ENCODE results near the gene MN1.

Gene MN1

DNA sequence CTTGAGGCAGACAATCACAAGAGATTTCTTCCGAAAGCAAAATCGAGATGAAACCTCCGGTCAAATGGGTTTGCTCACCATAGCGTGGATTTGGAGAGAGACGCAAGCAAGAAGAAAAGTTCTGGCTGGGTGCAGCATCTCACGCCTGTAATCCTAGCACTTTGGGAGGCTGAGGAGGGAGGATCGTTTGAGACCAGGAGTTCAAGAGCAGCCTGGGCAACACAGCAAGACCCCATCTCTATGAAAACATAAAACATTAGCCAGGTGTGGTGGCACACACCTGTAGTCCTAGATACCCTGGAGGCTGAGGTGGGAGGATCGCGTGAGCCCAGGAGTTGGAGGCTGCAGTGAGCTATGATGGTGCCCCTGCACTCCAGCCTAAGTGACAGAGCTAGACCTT lies 24.4 kb downstream of the MN1 start:
- Histone ChIP-seq H3K4me3 (ENCODE audit: low read depth, low read length) (no peak overlapping the region), H3K36me3 (replicated peaks) (no peaks in the 10 kb centered on the region), H3K27me3 (replicated peaks) (no peaks in the 10 kb centered on the region), H3K27ac (no peak overlapping the region)
- in situ Hi-C loops (cut with HindIII; ENCODE audit: low pct_ligation_motif_present, low sequenced_read_pairs), result no loop called here
- DNase-seq, result no peak
- TF ChIP-seq, protein P1, sequence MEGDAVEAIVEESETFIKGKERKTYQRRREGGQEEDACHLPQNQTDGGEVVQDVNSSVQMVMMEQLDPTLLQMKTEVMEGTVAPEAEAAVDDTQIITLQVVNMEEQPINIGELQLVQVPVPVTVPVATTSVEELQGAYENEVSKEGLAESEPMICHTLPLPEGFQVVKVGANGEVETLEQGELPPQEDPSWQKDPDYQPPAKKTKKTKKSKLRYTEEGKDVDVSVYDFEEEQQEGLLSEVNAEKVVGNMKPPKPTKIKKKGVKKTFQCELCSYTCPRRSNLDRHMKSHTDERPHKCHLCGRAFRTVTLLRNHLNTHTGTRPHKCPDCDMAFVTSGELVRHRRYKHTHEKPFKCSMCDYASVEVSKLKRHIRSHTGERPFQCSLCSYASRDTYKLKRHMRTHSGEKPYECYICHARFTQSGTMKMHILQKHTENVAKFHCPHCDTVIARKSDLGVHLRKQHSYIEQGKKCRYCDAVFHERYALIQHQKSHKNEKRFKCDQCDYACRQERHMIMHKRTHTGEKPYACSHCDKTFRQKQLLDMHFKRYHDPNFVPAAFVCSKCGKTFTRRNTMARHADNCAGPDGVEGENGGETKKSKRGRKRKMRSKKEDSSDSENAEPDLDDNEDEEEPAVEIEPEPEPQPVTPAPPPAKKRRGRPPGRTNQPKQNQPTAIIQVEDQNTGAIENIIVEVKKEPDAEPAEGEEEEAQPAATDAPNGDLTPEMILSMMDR (IDR thresholded peaks at IDR 0.05; ENCODE audit: low read depth, low read length, missing control alignments), result no peak

DNA sequence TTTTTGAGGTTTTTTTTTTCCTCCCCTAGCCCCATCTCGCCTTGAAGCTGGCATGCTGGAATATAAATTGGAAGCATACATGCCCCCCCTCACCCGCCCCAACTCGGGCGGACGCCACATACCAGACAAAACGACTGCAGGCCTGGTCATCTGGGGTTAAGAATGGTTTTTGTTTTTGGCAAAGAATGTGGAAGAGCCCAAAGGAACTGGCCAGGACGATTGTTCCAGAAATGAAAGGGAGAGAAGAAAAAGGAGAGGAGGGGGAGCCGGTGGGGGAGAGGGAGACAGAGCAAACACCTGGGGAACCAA lies 25.0 kb downstream of the MN1 start:
- H3K27me3 ChIP-seq (replicated peaks), result no peaks in the 10 kb centered on the region
- DNase-seq, result no peak
- no peak overlapping the region for H3K4me3 ChIP-seq (ENCODE audit: low read depth, low read length)
- in situ Hi-C loops (cut with HindIII; ENCODE audit: low pct_ligation_motif_present, low sequenced_read_pairs), result no loop called here
- no peaks in the 10 kb centered on the region for H3K36me3 ChIP-seq (replicated peaks)
- no peak overlapping the region for H3K27ac ChIP-seq
- TF ChIP-seq, protein P1 (IDR thresholded peaks at IDR 0.05; ENCODE audit: low read depth, low read length, missing control alignments), result no peak

DNA sequence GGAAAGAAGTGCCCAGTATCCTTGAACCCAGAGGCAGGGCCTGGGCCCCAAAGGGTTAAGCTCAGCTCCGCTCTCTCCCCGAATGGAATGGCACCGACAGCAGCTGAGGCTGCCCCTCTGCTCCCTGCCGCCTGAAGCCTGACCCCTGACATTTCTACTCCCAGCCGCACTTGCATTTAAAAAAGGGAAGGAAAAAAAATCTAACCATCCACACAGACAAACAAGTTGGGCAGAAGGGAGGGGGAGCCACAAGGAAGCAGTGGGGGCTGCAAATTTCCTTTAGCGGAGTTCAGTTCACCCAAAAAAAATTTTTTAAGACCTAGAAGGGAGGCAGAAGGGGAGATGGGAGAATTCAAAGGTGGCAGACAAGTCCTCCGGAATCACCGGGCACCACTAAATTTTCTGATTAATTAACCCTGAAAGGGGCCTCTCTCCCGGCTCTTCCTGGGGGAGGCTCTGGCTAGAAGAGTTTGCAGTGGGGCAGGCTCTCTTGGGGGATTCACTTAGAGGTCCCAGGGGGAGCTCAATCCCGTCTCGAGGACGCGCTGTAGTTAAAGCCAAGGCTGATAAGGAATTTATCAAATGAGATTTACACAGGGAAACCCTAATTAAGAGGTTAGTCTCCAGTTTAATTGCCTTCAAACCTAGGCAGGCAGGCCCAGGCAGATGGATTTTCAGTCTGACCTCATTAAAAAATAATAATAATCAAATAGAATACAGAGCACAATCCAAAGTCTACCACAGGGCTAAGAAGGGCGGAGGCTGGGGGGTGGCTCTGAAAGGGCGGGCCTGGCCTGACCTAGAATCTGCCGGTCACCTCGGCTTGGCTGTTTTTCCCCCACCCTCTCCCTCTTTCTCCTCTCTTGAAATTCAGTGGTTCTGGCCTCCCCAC lies 25.6 kb downstream of the MN1 start:
- TF ChIP-seq, protein P1 (IDR thresholded peaks at IDR 0.05; ENCODE audit: low read depth, low read length, missing control alignments), result no peak
- Histone ChIP-seq H3K27me3 (replicated peaks) (no peaks in the 10 kb centered on the region), H3K4me3 (ENCODE audit: low read depth, low read length) (no peak overlapping the region), H3K27ac (no peak overlapping the region), H3K36me3 (replicated peaks) (no peaks in the 10 kb centered on the region)
- in situ Hi-C loops (cut with HindIII; ENCODE audit: low pct_ligation_motif_present, low sequenced_read_pairs), result no loop called here
- no peak for DNase-seq

DNA sequence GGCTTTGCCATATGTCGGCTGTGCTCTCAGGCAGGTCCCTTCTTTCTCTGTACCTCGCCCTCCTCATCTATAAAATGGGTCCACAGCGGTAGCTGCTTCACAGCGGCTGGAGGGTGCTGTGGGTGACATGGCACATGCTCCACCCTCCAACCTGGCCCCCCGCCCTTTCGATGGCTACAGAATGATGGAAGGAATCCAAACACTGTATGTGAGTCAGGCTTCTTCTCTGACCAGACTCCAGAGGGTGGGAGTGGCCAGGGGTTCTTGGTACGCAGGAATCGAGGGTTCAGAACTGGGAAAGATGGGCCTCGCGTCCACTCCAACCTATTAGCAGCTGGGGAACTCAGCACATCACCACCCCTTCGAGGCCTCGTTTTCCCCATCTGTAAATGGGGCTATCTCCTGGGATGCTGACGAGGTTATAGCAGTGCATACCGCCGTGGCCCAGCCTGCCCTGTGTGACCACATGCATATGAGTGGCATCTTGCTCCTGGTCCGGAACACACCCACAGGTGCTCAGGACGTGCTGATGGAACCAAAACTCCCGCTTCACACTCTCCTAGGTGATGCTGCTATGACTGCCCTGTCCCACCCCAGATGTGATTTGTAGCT lies 26.4 kb downstream of the MN1 start:
- H3K27me3 ChIP-seq (replicated peaks), result no peaks in the 10 kb centered on the region
- H3K27ac ChIP-seq, result no peak overlapping the region
- H3K36me3 ChIP-seq (replicated peaks), result no peaks in the 10 kb centered on the region
- in situ Hi-C loops (cut with HindIII; ENCODE audit: low pct_ligation_motif_present, low sequenced_read_pairs), result no loop called here
- no peak overlapping the region for H3K4me3 ChIP-seq (ENCODE audit: low read depth, low read length)
- DNase-seq, result peak; percentile 37
- TF ChIP-seq, protein P1 (IDR thresholded peaks at IDR 0.05; ENCODE audit: low read depth, low read length, missing control alignments), result no peak

DNA sequence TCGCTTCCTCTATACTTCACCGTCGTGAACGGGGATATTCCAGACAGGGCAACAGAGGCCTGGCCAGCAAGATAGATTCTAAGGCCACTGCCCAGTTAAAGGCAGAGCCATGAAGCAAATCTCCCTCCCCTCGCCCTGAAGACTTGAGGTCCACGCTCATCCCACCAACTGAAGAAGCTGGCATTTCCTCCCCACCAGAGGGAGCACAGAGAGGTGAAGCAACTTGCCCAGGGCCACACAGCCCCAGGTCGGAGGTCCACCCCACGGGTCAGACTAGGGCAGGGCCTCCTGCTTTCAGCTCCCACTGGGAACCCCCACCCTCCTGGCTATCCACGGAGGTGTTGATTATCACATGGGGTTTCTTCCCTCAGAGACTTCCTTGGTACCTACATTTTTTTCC lies 27.4 kb downstream of the MN1 start:
- TF ChIP-seq, protein P1 (IDR thresholded peaks at IDR 0.05; ENCODE audit: low read depth, low read length, missing control alignments), result no peak
- Histone ChIP-seq H3K36me3 (replicated peaks) (no peaks in the 10 kb centered on the region), H3K4me3 (ENCODE audit: low read depth, low read length) (no peak overlapping the region), H3K27ac (no peak overlapping the region), H3K27me3 (replicated peaks) (no peaks in the 10 kb centered on the region)
- in situ Hi-C loops (cut with HindIII; ENCODE audit: low pct_ligation_motif_present, low sequenced_read_pairs), result no loop called here
- no peak for DNase-seq
